Measurements from ENCODE around the gene DYRK3.

DYRK3 gene

DNA sequence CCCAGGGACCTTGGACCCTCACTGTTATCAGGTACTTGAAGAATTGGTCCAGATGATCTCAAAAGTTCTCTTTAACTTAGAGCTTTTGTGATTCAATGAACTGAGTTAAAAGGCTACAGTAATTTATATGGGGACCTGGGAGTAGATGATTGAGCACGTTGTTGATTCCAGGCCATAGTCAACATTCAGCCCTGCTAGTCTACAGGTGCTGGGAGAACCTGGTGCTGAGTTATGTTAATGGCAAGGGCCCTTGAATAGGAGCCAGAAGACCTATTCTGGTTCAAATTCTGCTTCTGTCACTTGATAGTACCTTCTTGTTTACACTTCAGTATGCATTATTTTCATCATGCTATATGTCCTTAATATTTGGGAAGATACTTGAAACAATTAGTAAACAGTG lies 11.2 kb downstream of the DYRK3 start:
- no peak for TF ChIP-seq ZNF274 (IDR thresholded peaks at IDR 0.05; ENCODE audit: low read depth, low read length)
- H3K4me3 ChIP-seq (ENCODE audit: low read length), result no peak overlapping the region

DNA sequence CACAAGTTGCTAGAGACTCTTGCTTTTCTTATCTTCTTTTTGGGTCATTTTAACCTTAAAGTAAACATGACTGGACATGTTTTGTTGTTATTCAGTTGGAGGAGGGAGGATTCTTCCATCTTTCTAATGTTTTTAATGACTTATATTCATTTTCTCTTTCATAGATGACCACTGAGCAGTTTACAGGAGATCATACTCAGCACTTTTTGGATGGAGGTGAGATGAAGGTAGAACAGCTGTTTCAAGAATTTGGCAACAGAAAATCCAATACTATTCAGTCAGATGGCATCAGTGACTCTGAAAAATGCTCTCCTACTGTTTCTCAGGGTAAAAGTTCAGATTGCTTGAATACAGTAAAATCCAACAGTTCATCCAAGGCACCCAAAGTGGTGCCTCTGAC lies 11.9 kb downstream of the DYRK3 start:
- no peak overlapping the region for H3K4me3 ChIP-seq (ENCODE audit: low read length)
- TF ChIP-seq ZNF274 (IDR thresholded peaks at IDR 0.05; ENCODE audit: low read depth, low read length), result no peak

DNA sequence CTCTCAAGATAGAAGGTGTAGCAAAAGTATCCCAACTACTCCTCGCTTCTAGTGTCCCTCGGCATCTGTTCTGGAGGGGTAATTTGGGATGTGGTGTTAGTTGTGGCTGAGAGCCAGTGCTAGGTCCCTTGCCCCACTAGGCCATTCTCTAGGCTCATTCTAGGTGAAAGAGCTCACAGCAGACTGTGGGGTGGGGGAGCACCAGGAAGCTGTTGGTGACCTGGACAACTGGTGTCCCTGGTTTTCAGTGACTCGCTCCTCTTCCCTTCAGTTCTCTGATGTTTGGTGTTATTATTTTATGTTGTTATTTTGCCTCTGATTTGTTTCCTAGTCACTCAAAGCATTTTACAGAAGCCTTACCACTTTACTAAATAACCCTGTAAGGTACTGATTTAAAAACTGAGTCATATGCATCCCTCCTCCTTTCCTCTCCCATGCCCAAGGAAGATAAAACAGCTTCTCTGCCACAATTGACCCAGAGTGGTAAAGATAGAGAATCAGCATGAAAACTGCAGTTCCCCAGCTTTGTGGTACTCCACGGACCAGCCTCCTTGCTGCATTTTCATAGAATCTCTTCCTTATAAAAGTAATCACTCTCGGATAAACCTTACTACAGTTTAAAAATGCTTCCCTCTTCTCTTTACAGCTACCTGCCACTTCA lies 14.1 kb downstream of the DYRK3 start:
- no peak overlapping the region for H3K4me3 ChIP-seq (ENCODE audit: low read length)
- no peak for TF ChIP-seq ZNF274 (IDR thresholded peaks at IDR 0.05; ENCODE audit: low read depth, low read length)

DNA sequence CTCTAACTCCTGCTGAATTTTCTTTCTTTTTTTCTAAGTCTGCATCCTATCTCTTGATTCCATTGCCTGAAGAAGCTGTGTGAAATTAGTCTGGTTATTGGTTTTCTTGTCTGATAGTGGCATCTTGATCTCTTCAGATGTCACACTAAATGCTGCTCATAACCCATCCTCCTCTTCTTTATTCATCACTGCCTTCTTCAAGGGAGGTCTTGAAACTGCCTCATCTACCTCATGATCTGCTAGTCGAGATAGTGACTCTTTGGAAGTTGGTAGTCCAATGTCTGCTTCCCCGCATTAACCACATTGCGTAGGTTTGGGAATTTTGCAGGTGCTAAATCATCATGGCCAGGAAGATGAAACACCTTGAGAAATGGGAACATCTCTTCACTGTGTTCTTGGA lies 15.7 kb downstream of the DYRK3 start:
- TF ChIP-seq ZNF274 (IDR thresholded peaks at IDR 0.05; ENCODE audit: low read depth, low read length), result no peak
- no peak overlapping the region for H3K4me3 ChIP-seq (ENCODE audit: low read length)

DNA sequence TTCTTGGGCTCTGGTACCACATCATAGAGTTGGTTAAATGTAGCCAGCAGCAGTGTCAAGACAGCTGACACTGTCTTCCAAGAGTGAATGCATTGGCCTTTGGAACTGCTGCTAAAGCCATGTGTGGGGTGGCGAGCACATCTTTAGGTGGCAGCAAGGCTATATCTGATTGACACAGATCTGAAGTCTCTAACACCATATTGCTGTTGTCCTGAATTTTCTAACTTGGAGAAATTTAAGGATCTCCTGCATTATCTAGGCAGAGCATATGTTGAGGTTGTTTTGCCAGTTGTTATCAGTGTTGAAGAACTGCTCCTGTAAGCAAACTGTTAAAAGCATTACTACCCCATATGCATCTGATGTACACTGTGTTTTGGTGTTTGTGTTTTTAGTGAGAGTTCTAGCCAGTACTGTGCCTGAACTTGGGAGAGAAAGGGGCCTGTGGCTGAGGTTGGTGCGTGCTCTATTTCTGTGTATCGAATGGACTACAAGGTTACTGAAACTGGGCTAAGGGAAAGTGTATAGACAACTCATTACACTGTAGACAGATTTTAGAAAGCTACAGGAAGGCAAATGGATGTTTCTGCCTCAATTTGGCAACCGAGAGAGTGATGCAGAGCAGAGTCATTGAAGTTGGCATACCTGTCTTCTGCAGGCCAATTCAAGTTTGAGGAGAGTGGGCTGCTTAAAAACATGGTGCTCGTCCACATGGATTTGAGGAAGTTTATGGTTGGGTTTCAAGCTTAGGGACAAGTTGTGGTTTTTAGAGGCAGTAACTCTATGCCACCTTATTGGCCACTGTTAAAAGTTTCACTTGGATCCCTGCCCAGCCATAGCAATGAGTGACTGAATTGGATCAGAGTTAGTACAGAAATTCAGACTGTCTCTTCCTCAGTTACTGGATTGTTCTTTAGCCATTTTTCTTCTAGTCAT lies 16.9 kb downstream of the DYRK3 start:
- TF ChIP-seq ZNF274 (IDR thresholded peaks at IDR 0.05; ENCODE audit: low read depth, low read length), result no peak
- H3K4me3 ChIP-seq (ENCODE audit: low read length), result no peak overlapping the region

DNA sequence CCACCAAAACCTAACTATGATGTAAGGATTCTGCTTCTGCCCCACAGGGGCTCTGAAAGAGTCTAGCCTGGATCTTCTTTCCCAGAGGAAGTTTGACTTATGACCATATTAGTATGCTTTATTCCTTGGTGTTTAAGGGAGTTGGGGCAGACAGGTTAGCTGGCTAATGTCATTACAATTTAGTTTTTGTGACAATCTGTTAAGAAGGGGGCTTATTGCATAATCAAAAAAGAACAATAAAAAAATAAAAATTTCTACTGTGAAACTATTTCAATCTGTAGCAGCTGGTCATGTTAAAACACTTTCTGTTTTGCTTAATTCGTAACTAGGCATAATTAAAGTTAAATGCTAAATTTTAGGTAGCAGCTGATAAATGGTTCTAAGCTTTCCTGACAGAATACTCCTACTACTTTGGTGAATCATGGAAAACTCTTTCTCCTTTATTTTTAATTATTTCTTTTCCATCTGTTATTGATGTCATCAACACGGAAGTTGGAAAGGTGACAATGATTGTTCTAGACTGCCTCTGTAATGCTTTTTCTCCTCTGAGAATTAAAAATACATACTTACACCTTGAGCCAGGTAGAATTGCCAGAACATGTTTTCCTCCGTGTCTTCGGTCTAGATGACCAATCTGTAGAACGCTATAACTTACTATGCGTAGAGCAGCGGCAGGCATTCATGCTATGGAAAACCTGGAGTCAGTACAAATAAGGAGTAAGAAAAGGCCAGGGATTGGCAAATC lies 18.6 kb downstream of the DYRK3 start:
- TF ChIP-seq ZNF274 (IDR thresholded peaks at IDR 0.05; ENCODE audit: low read depth, low read length), result no peak
- H3K4me3 ChIP-seq (ENCODE audit: low read length), result no peak overlapping the region

DNA sequence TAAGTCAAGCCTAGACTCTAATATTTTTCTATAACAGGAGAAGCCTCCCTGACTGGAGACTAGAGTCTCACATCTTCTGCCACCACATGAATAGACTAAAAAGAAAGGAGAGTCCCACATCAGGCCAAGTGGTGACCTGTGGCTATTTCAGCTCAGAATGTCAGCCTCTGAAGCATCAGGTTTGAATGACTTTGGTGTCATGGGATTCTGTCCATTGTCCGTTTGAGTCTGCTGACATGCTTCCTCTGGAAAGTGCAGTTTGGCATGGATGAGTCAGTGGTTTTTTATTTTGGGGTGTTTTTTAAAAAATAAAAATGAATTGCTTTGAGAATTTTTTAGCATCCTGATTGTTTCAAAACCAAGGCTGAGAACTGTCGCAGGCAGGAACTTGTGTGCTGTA lies 19.5 kb downstream of the DYRK3 start:
- no peak overlapping the region for H3K4me3 ChIP-seq (ENCODE audit: low read length)
- no peak for TF ChIP-seq ZNF274 (IDR thresholded peaks at IDR 0.05; ENCODE audit: low read depth, low read length)

DNA sequence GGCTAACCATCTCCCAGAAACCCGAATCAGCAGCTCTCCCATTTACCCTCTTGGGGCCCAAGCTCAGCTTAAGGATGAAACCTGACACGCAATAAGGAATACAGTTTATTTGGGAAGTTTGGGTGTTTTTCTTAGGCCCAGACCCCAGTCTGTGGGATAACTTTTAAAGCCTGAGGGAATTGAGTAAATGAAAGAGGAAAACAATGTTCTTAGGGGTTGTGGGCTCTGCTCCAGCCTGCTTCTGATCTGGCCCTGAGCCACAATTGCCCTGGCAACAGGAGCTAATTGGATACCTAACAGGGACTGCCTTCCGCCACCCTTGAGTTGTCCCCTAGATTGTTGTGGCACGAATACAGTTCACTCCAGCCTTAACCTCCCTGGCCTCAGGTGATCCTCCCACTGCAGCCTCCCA lies 20.1 kb downstream of the DYRK3 start:
- TF ChIP-seq ZNF274 (IDR thresholded peaks at IDR 0.05; ENCODE audit: low read depth, low read length), result no peak
- no peak overlapping the region for H3K4me3 ChIP-seq (ENCODE audit: low read length)

DNA sequence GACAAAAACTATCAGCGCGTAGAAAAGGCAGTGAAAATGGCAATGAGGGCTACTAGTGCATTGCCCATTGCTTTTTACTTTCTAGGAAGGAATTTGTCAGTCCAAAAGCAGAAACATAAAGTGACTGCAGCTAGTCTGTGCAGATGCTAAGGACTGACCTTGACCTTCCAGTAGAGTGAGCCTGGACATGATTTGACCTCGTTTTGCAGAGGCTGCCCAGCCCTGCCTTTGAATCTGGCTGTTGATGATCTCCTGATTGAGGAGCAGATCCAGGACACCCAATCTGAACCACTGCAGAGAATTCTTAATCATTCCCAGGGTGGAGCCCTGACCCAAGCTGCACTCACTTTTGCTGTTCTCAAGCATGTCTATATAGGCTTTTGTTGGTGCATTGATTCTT lies 21.6 kb downstream of the DYRK3 start:
- TF ChIP-seq ZNF274 (IDR thresholded peaks at IDR 0.05; ENCODE audit: low read depth, low read length), result no peak
- H3K4me3 ChIP-seq (ENCODE audit: low read length), result no peak overlapping the region

DNA sequence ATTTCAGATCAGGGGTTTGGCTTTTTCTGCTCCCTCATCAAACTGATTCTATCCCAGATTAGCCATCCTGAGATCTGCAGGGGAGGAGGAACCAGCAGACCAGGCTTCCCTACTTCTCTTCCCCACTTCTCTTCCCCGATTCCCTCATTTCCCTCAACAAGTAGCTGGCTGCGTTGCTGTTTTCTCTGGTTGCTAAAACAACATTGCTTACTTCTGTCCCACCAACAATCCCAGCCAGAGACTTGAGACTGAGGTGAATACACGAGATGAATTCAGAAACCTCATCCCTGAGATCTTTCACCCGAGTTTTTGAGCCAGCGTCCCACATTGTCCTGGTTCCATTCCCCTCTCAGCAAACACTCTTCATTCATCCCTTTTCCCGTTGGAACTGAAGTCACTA lies 22.4 kb downstream of the DYRK3 start:
- no peak overlapping the region for H3K4me3 ChIP-seq (ENCODE audit: low read length)
- TF ChIP-seq ZNF274 (IDR thresholded peaks at IDR 0.05; ENCODE audit: low read depth, low read length), result no peak

DNA sequence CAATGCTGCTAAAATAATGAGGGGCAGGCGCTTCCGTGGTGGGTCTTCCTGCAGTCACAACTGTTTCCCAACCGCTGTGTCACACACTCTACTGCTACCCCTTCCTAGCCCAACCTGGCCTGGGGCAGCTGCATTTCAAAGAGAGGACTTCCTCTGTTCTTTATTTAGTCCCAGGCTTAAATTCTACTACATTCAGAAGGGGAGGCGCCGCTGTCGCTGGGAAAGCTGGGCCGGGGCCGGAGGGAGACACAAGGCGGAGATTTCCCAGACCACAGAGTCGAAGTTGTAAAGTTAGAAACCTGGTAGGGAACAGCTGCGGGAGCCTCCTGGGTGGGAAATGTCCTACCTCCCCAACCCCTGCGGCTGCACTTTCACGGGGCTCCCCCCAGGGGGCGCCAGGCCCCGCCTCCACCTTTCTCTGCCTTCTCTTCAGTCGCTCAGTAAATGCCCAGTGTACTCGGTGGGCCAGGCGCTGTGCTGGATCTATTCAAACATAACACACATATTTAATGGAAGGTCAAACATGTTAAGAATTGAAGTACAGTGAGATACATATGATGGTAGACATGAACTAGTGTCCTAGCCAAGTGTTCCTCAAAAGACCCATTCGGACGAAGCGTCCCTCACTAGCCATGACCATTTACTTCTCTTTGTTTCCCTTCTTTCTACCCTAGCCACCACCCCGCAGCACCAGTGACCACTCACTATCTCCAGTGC lies 23.1 kb downstream of the DYRK3 start:
- H3K4me3 ChIP-seq (ENCODE audit: low read length), result no peak overlapping the region
- TF ChIP-seq ZNF274 (IDR thresholded peaks at IDR 0.05; ENCODE audit: low read depth, low read length), result no peak

DNA sequence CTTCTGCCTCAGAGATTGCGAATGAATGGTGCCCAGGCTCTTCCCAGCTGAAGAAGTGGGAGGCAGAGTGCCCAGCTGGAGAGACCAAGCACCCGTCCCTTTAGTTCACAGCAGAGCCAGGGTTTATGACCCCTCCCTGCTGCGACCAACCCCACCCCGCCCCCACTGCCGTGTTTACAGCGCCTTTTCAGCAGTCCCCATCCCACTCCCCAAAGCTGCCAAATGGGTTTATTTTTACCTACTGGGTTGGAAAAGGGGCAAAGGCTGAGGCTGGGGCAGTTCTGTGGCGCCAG lies 23.6 kb downstream of the DYRK3 start:
- H3K4me3 ChIP-seq (ENCODE audit: low read length), result no peak overlapping the region
- no peak for TF ChIP-seq ZNF274 (IDR thresholded peaks at IDR 0.05; ENCODE audit: low read depth, low read length)

DNA sequence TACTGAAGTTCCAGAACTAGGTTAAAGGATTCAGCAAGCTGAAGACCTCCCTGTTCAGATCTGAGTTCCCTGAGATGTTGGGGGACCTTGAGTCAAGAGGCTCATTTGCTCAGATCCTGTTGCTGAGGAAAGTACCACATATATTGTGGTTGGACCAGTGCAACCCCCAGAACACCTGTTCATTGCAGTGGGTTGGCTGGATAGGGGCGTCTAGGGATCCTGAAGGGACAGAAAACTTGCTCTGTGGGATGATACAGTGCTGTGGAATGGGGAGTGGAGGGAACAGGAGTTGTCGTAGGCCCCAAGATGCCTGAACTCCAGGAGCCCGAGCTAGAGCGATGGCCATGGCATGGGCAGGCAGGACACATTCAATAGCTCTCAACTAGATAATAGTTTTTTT lies 24.8 kb downstream of the DYRK3 start:
- TF ChIP-seq ZNF274 (IDR thresholded peaks at IDR 0.05; ENCODE audit: low read depth, low read length), result no peak
- H3K4me3 ChIP-seq (ENCODE audit: low read length), result no peak overlapping the region

DNA sequence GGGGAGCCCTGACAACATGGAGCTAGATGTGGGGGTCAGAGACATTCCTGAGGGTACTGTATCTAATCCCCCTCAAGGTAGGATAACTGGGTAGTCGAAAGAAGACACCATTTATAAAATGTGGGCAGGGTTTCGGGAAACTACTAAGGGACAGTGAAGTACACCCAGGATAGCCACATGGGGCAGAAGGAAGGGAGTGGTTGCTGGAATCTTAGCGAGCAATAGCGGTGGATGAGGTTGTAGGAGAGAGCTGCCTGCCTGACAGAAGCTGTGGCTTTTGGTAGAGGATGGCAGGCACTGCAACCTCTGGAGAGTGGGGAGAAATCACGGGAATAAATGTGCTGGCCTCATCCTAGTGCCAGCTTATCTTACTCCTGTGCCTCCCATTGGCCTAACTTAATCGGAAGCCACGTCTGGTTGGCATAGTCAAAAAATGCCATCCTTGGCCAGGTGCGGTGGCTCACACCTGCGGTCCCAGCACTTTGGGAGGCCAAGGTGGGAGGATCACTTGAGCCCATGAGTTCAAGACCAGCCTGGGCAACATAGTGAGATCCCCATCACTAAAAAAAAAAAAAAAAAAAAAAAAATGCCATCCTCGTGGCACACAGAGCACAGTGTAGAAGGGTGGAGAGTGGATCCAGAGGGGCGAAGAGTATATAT lies 26.0 kb downstream of the DYRK3 start:
- no peak overlapping the region for H3K4me3 ChIP-seq (ENCODE audit: low read length)
- no peak for TF ChIP-seq ZNF274 (IDR thresholded peaks at IDR 0.05; ENCODE audit: low read depth, low read length)

Data from GM08714 (cell line).